ENCODE results near the gene GABRR3. TPM values are rescaled to one million over a fixed set of nuclear protein-coding genes. Genes with fewer than 3 reads are reported as not detected.

The GABRR3 gene
- total RNA-seq, 1 donor from 2014 or later, result not detected

DNA sequence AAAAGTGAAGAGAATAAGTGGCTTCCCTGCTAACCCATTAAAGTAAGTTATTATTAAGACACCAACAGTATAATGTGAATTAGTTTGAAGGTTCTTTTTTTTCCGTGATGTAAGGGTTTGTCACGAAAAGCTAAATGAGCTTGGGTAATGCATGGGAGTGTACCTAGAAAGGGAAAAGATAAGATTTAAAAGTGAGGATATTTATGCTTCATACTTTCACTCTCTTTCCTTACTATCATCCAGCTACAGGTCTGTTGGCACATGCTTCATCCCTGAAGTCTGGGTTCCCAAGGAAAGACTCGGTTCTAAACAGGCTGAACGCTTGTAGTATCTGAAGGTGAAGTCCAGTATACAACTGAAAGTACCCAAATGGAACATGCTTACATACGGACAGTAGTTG lies 36.0 kb downstream of the GABRR3 start:
- no peak for TF ChIP-seq CTCF (IDR thresholded peaks at IDR 0.05; ENCODE audit: borderline replicate concordance)
- H3K27ac ChIP-seq (replicated peaks), result no peak overlapping the region
- DNase-seq, result no peak
- H3K4me3 ChIP-seq, result no peak overlapping the region
- H3K9me3 ChIP-seq (replicated peaks), result no peaks in the 10 kb centered on the region
- H3K4me1 ChIP-seq, result no peaks in the 10 kb centered on the region
- H3K27me3 ChIP-seq (ENCODE audit: low read depth), result no peaks in the 10 kb centered on the region
- intact Hi-C loops (cut with micrococcal nuclease), result no loop called here
- no peaks in the 10 kb centered on the region for H3K36me3 ChIP-seq

- Histone ChIP-seq H3K9me3 (replicated peaks) (no peaks in the 10 kb centered on the region), H3K27ac (replicated peaks) (no peak overlapping the region), H3K4me1 (no peaks in the 10 kb centered on the region), H3K27me3 (ENCODE audit: low read depth) (no peaks in the 10 kb centered on the region), H3K36me3 (no peaks in the 10 kb centered on the region), H3K4me3 (no peak overlapping the region)
- intact Hi-C loops (cut with micrococcal nuclease), result no loop called here
- no peak for TF ChIP-seq CTCF (IDR thresholded peaks at IDR 0.05; ENCODE audit: borderline replicate concordance)
- no peak for DNase-seq
Observed at GRCh38 chr3:97996988-97997387, 38.1 kb downstream of the GABRR3 start.

GRCh38 chr3:97994328-97994945 lies 40.7 kb downstream of the GABRR3 start:
- Histone ChIP-seq H3K9me3 (replicated peaks) (no peaks in the 10 kb centered on the region), H3K36me3 (no peaks in the 10 kb centered on the region), H3K4me1 (no peaks in the 10 kb centered on the region), H3K27ac (replicated peaks) (no peak overlapping the region), H3K27me3 (ENCODE audit: low read depth) (no peaks in the 10 kb centered on the region), H3K4me3 (no peak overlapping the region)
- no peak for TF ChIP-seq CTCF (IDR thresholded peaks at IDR 0.05; ENCODE audit: borderline replicate concordance)
- intact Hi-C loops (cut with micrococcal nuclease), result no loop called here
- DNase-seq, result no peak

DNA sequence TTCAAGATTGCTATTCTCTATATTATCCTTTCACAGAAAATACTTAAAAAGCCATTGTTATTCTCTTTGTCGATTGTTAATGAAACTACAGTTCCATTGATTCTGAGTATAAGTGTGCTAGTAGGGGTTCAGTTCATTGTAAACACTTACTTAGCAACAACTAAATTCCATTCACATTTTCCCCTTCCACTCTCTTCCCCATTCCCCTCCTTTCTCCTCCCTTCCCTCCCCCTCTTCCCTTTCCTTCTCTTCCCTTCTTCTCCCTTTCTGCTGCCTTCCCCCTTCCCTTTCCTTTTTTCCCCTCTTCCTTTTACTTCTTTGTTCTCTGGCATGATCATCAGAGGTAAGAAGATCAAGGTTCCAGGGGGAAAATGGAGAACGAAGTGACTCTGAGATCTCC lies 41.6 kb downstream of the GABRR3 start:
- Histone ChIP-seq H3K27me3 (ENCODE audit: low read depth) (no peaks in the 10 kb centered on the region), H3K27ac (replicated peaks) (no peak overlapping the region), H3K36me3 (no peaks in the 10 kb centered on the region), H3K4me3 (no peak overlapping the region), H3K4me1 (no peaks in the 10 kb centered on the region), H3K9me3 (replicated peaks) (no peaks in the 10 kb centered on the region)
- DNase-seq, result no peak
- TF ChIP-seq CTCF (IDR thresholded peaks at IDR 0.05; ENCODE audit: borderline replicate concordance), result no peak
- intact Hi-C loops (cut with micrococcal nuclease), result no loop called here

GRCh38 chr3:97992547-97993173 lies 42.5 kb downstream of the GABRR3 start:
- H3K36me3 ChIP-seq, result no peaks in the 10 kb centered on the region
- no peak for TF ChIP-seq CTCF (IDR thresholded peaks at IDR 0.05; ENCODE audit: borderline replicate concordance)
- no peaks in the 10 kb centered on the region for H3K27me3 ChIP-seq (ENCODE audit: low read depth)
- H3K27ac ChIP-seq (replicated peaks), result no peak overlapping the region
- DNase-seq, result no peak
- no peak overlapping the region for H3K4me3 ChIP-seq
- no peaks in the 10 kb centered on the region for H3K9me3 ChIP-seq (replicated peaks)
- H3K4me1 ChIP-seq, result no peaks in the 10 kb centered on the region
- intact Hi-C loops (cut with micrococcal nuclease), result no loop called here

All from left ventricle myocardium inferior (tissue), 1 donor.